Rectal smooth muscle tissue (tissue), 1 donor: ENCODE measurements around the gene TENM4.
"Not testable (repeated sequence)": the region's sequence is repeated elsewhere in the genome, so short reads cannot be mapped to it uniquely, and the experiment has no call there.

Source experiments
- H3K27ac ChIP-seq: one replicate; pipeline ENCODE4 v1.7.0; 2013; ENCODE audit warnings: low read depth, low read length, inconsistent platforms
- H3K27me3 ChIP-seq: one replicate; pipeline ENCODE4 v1.7.0; 2013; ENCODE audit warnings: low read length; ENCODE audit not compliant: control insufficient read depth, insufficient read depth
- H3K36me3 ChIP-seq: one replicate; pipeline ENCODE4 v1.7.0; 2013; ENCODE audit warnings: low read length; ENCODE audit not compliant: control insufficient read depth, insufficient read depth
- H3K4me1 ChIP-seq: one replicate; pipeline ENCODE4 v1.7.0; 2013; ENCODE audit warnings: low read length; ENCODE audit not compliant: control insufficient read depth, insufficient read depth
- H3K4me3 ChIP-seq: one replicate; pipeline ENCODE4 v1.7.0; 2013; ENCODE audit warnings: low read length
- H3K9ac ChIP-seq: one replicate; pipeline ENCODE4 v1.7.0; 2013; ENCODE audit warnings: low read length

The TENM4 gene

GRCh38 chr11:78990261-78990660 is 450.6 kb downstream of the TENM4 start:
- Histone ChIP-seq H3K36me3 (no peaks in the 10 kb centered on the region), H3K27me3 (no peaks in the 10 kb centered on the region), H3K4me1 (no peaks in the 10 kb centered on the region), H3K27ac (no peak overlapping the region), H3K4me3 (no peak overlapping the region), H3K9ac (no peak overlapping the region)

GRCh38 chr11:78987748-78988147 is 453.1 kb downstream of the TENM4 start:
- peaks cover under 1% of the 10 kb centered on the region for H3K4me1 ChIP-seq
- H3K27me3 ChIP-seq, result peaks cover 2% of the 10 kb centered on the region
- no peaks in the 10 kb centered on the region for H3K36me3 ChIP-seq
- no peak overlapping the region for H3K4me3 ChIP-seq
- H3K9ac ChIP-seq, result no peak overlapping the region
- H3K27ac ChIP-seq, result no peak overlapping the region

GRCh38 chr11:78986305-78986704 is 454.5 kb downstream of the TENM4 start:
- Histone ChIP-seq H3K4me1 (peaks cover 3% of the 10 kb centered on the region), H3K27ac (no peak overlapping the region), H3K4me3 (no peak overlapping the region), H3K9ac (no peak overlapping the region), H3K36me3 (no peaks in the 10 kb centered on the region), H3K27me3 (peaks cover 2% of the 10 kb centered on the region)

- no peak overlapping the region for H3K4me3 ChIP-seq
- no peak overlapping the region for H3K9ac ChIP-seq
- peaks cover 2% of the 10 kb centered on the region for H3K27me3 ChIP-seq
- no peak overlapping the region for H3K27ac ChIP-seq
- no peaks in the 10 kb centered on the region for H3K36me3 ChIP-seq
- H3K4me1 ChIP-seq, result peaks cover 3% of the 10 kb centered on the region
These were observed 455.2 kb downstream of the TENM4 start for GRCh38 chr11:78985663-78986062.

GRCh38 chr11:78982473-78982872 is 458.4 kb downstream of the TENM4 start:
- peaks cover 3% of the 10 kb centered on the region for H3K4me1 ChIP-seq
- H3K4me3 ChIP-seq, result no peak overlapping the region
- H3K27me3 ChIP-seq, result peaks cover 2% of the 10 kb centered on the region
- no peak overlapping the region for H3K27ac ChIP-seq
- no peaks in the 10 kb centered on the region for H3K36me3 ChIP-seq
- no peak overlapping the region for H3K9ac ChIP-seq

GRCh38 chr11:78981153-78981552 is 459.7 kb downstream of the TENM4 start:
- Histone ChIP-seq H3K4me3 (no peak overlapping the region), H3K9ac (no peak overlapping the region), H3K27me3 (peaks cover 2% of the 10 kb centered on the region), H3K27ac (no peak overlapping the region), H3K4me1 (peaks cover 3% of the 10 kb centered on the region), H3K36me3 (no peaks in the 10 kb centered on the region)

- peaks cover 3% of the 10 kb centered on the region for H3K4me1 ChIP-seq
- no peak overlapping the region for H3K9ac ChIP-seq
- H3K4me3 ChIP-seq, result no peak overlapping the region
- H3K36me3 ChIP-seq, result no peaks in the 10 kb centered on the region
- peaks cover 2% of the 10 kb centered on the region for H3K27me3 ChIP-seq
- H3K27ac ChIP-seq, result no peak overlapping the region
These were observed 462.0 kb downstream of the TENM4 start for GRCh38 chr11:78978831-78979230.

GRCh38 chr11:78977848-78978247 is 463.0 kb downstream of the TENM4 start:
- H3K9ac ChIP-seq, H3K36me3 ChIP-seq, H3K4me1 ChIP-seq, H3K4me3 ChIP-seq, H3K27ac ChIP-seq, H3K27me3 ChIP-seq: not testable (repeated sequence)

- Histone ChIP-seq H3K27me3 (no peaks in the 10 kb centered on the region), H3K36me3 (no peaks in the 10 kb centered on the region), H3K27ac (no peak overlapping the region), H3K4me1 (no peaks in the 10 kb centered on the region), H3K4me3 (no peak overlapping the region), H3K9ac (no peak overlapping the region)
These were observed 463.8 kb downstream of the TENM4 start for GRCh38 chr11:78977009-78977408.

GRCh38 chr11:78975081-78975480 is 465.7 kb downstream of the TENM4 start:
- Histone ChIP-seq H3K9ac (no peak overlapping the region), H3K27me3 (no peaks in the 10 kb centered on the region), H3K36me3 (no peaks in the 10 kb centered on the region), H3K4me1 (no peaks in the 10 kb centered on the region), H3K27ac (no peak overlapping the region), H3K4me3 (no peak overlapping the region)

- Histone ChIP-seq H3K4me1 (no peaks in the 10 kb centered on the region), H3K9ac (no peak overlapping the region), H3K27ac (no peak overlapping the region), H3K4me3 (no peak overlapping the region), H3K27me3 (no peaks in the 10 kb centered on the region), H3K36me3 (no peaks in the 10 kb centered on the region)
These were observed 467.0 kb downstream of the TENM4 start for GRCh38 chr11:78973876-78974275.

GRCh38 chr11:78972590-78972989 is 468.2 kb downstream of the TENM4 start:
- no peaks in the 10 kb centered on the region for H3K36me3 ChIP-seq
- no peaks in the 10 kb centered on the region for H3K27me3 ChIP-seq
- H3K4me3 ChIP-seq, result no peak overlapping the region
- H3K4me1 ChIP-seq, result no peaks in the 10 kb centered on the region
- H3K9ac ChIP-seq, result no peak overlapping the region
- no peak overlapping the region for H3K27ac ChIP-seq

- Histone ChIP-seq H3K4me3 (no peak overlapping the region), H3K27ac (no peak overlapping the region), H3K4me1 (no peaks in the 10 kb centered on the region), H3K27me3 (no peaks in the 10 kb centered on the region), H3K9ac (no peak overlapping the region), H3K36me3 (no peaks in the 10 kb centered on the region)
These were observed 468.7 kb downstream of the TENM4 start for GRCh38 chr11:78972177-78972576.
